Stomach smooth muscle (tissue), 2 donors: ENCODE measurements around the gene KAT2B.

Experiments
- H3K27ac ChIP-seq: one replicate; pipeline ENCODE4 v1.7.0; 2013; ENCODE audit warnings: mild to moderate bottlenecking, low read length, inconsistent platforms
- H3K27me3 ChIP-seq, 2 donors: one replicate each; pipeline ENCODE4 v1.7.0; 2013; ENCODE audit warnings: low read length in 2 of 2; ENCODE audit not compliant: insufficient read depth in 2 of 2, control insufficient read depth in 1 of 2
- H3K36me3 ChIP-seq, 2 donors: one replicate each; pipeline ENCODE4 v1.7.0; 2013; ENCODE audit warnings: low read length in 2 of 2; ENCODE audit not compliant: control insufficient read depth in 2 of 2, insufficient read depth in 2 of 2
- H3K4me1 ChIP-seq: one replicate; pipeline ENCODE4 v1.7.0; 2013; ENCODE audit warnings: low read length; ENCODE audit not compliant: control insufficient read depth, insufficient read depth
- H3K4me3 ChIP-seq, 2 donors: one replicate each; pipeline ENCODE4 v1.7.0; 2013; ENCODE audit warnings: low read length in 2 of 2
- H3K9ac ChIP-seq, 2 donors: one replicate each; pipeline ENCODE4 v1.7.0; 2013; ENCODE audit warnings: low read length in 2 of 2, mild to moderate bottlenecking in 1 of 2
- H3K9me3 ChIP-seq, 2 donors: one replicate each; pipeline ENCODE4 v1.7.0; 2013; ENCODE audit warnings: low read length in 2 of 2; ENCODE audit not compliant: control insufficient read depth in 2 of 2
- donor health status: healthy.
- donor health status: Pancreatic carcinoma.

Gene KAT2B

GRCh38 chr3:20055020-20055775 lies 15.0 kb downstream of the KAT2B start:
- Histone ChIP-seq H3K4me1 (peaks cover 19% of the 10 kb centered on the region), H3K27me3 (no peaks in the 10 kb centered on the region), H3K9me3 (no peaks in the 10 kb centered on the region), H3K4me3 (no peak overlapping the region), H3K36me3 (no peaks in the 10 kb centered on the region), H3K27ac (peak overlapping the region; percentile 18), H3K9ac (no peak overlapping the region)

- Histone ChIP-seq H3K4me1 (peaks cover 20% of the 10 kb centered on the region), H3K9ac (no peak overlapping the region), H3K27me3 (no peaks in the 10 kb centered on the region), H3K36me3 (no peaks in the 10 kb centered on the region), H3K27ac (no peak overlapping the region), H3K9me3 (no peaks in the 10 kb centered on the region), H3K4me3 (no peak overlapping the region)
Observed at GRCh38 chr3:20055842-20056241, 15.6 kb downstream of the KAT2B start.

- Histone ChIP-seq H3K36me3 (no peaks in the 10 kb centered on the region), H3K4me1 (peaks cover 22% of the 10 kb centered on the region), H3K4me3 (peak overlapping the region in 1 of 2 donors; percentile 29), H3K27ac (no peak overlapping the region), H3K9ac (no peak overlapping the region), H3K9me3 (no peaks in the 10 kb centered on the region), H3K27me3 (no peaks in the 10 kb centered on the region)
Observed at GRCh38 chr3:20056725-20057611, 16.7 kb downstream of the KAT2B start.

GRCh38 chr3:20057612-20058180 lies 17.4 kb downstream of the KAT2B start:
- H3K9me3 ChIP-seq: no peaks in the 10 kb centered on the region

GRCh38 chr3:20059929-20060328 lies 19.7 kb downstream of the KAT2B start:
- Histone ChIP-seq H3K4me3 (no peak overlapping the region), H3K36me3 (no peaks in the 10 kb centered on the region), H3K4me1 (peaks cover 16% of the 10 kb centered on the region), H3K9me3 (no peaks in the 10 kb centered on the region), H3K27me3 (no peaks in the 10 kb centered on the region), H3K27ac (no peak overlapping the region), H3K9ac (no peak overlapping the region)

More at GRCh38 chr3:20057612-20058180, 17.4 kb downstream of the KAT2B start:
- Histone ChIP-seq H3K4me1 (peaks cover 22% of the 10 kb centered on the region), H3K9ac (no peak overlapping the region), H3K27ac (no peak overlapping the region), H3K36me3 (no peaks in the 10 kb centered on the region), H3K27me3 (no peaks in the 10 kb centered on the region), H3K4me3 (peak overlapping the region in 1 of 2 donors; percentile 29)

- no peak overlapping the region for H3K9ac ChIP-seq
- H3K27me3 ChIP-seq: no peaks in the 10 kb centered on the region
- no peaks in the 10 kb centered on the region for H3K9me3 ChIP-seq
- H3K36me3 ChIP-seq: no peaks in the 10 kb centered on the region
- peaks cover 14% of the 10 kb centered on the region for H3K4me1 ChIP-seq
- no peak overlapping the region for H3K27ac ChIP-seq
- no peak overlapping the region for H3K4me3 ChIP-seq
Observed at GRCh38 chr3:20060974-20061685, 20.9 kb downstream of the KAT2B start.

- H3K36me3 ChIP-seq: no peaks in the 10 kb centered on the region
- H3K9me3 ChIP-seq: no peaks in the 10 kb centered on the region
- no peak overlapping the region for H3K9ac ChIP-seq
- H3K27ac ChIP-seq: no peak overlapping the region
- H3K4me3 ChIP-seq: no peak overlapping the region
- peaks cover 3% of the 10 kb centered on the region for H3K4me1 ChIP-seq
- no peaks in the 10 kb centered on the region for H3K27me3 ChIP-seq
Observed at GRCh38 chr3:20062996-20063395, 22.8 kb downstream of the KAT2B start.

- Histone ChIP-seq H3K4me1 (peaks cover 3% of the 10 kb centered on the region), H3K9me3 (no peaks in the 10 kb centered on the region), H3K4me3 (no peak overlapping the region), H3K27me3 (no peaks in the 10 kb centered on the region), H3K36me3 (no peaks in the 10 kb centered on the region), H3K9ac (no peak overlapping the region), H3K27ac (no peak overlapping the region)
Observed at GRCh38 chr3:20064387-20064786, 24.1 kb downstream of the KAT2B start.

- no peaks in the 10 kb centered on the region for H3K9me3 ChIP-seq
- H3K27ac ChIP-seq: no peak overlapping the region
- H3K4me1 ChIP-seq: peaks cover 3% of the 10 kb centered on the region
- H3K9ac ChIP-seq: no peak overlapping the region
- H3K4me3 ChIP-seq: no peak overlapping the region
- no peaks in the 10 kb centered on the region for H3K36me3 ChIP-seq
- H3K27me3 ChIP-seq: no peaks in the 10 kb centered on the region
Observed at GRCh38 chr3:20064796-20065564, 24.7 kb downstream of the KAT2B start.

- Histone ChIP-seq H3K9me3 (no peaks in the 10 kb centered on the region), H3K27me3 (no peaks in the 10 kb centered on the region), H3K9ac (no peak overlapping the region), H3K27ac (no peak overlapping the region), H3K4me3 (no peak overlapping the region), H3K4me1 (no peaks in the 10 kb centered on the region), H3K36me3 (no peaks in the 10 kb centered on the region)
Observed at GRCh38 chr3:20066079-20066478, 25.8 kb downstream of the KAT2B start.
